Hematopoietic multipotent progenitor cell (in vitro differentiated cells): ENCODE data around the gene ARID5B. TPM values are rescaled to one million over a fixed set of nuclear protein-coding genes. Genes with fewer than 3 reads are reported as not detected.
"Not testable (repeated sequence)": the region's sequence is repeated elsewhere in the genome, so short reads cannot be mapped to it uniquely, and the experiment has no call there.

Experiments used
- DNase-seq, 3 donors: peaks; one replicate each; pipeline ENCODE4 v3.0.0-alpha.2; 2011 to 2015; ENCODE audit warnings: low read depth in 2 of 3, low spot score in 2 of 3
- total RNA-seq: library from RNA; depleted of rRNA; stranded (reverse); fragments of >200 nt; gene quantifications from one replicate; pipeline ENCODE4 v1.2.3, GENCODE V29; 2012

Gene ARID5B
- total RNA-seq, 1 donor = 11.3 TPM

DNA sequence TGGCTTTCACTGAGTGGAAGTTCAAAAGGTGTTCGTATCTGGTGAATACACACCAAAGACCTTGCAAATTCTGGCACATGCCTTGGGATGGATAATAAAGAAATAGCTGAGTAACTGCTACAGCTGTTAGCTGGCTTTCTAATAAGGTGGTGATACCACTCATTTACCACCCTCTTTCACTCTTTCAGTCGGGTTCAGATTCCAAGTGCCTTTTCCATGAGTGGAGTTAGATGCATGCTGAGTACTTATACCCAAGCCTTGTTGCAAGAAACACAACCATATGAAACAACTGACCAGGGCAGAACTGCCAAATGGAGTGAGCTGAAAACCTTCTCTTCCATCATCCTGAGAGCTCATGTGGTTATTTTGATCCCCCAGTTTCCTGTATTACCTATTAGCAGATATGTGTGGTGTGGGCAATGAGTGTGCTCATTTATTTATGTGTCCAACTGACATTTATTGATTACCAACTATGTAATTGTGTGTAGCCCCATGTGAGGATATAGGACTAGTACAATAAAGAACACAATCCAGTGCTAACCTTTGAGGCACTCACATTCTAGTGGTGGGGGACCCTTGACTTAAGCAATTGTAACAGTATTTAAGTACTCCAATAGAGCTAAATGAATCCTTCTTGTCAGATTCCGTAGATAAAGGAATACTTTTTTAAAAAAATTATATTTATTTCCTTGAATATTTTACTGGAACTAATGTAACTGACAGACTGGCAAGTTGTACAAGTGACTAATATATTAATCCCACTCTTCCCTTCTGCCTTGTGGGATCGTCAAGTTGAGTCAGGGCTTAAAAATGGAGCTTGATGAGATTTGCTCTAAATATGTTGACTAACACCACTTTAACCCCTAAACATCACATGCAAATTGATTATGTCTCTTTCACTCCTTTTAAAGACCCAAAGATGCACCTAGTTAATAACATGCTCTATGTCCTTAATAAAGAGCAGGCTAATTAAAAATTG, 124.7 kb downstream of the ARID5B start:
- no peak for DNase-seq

DNA sequence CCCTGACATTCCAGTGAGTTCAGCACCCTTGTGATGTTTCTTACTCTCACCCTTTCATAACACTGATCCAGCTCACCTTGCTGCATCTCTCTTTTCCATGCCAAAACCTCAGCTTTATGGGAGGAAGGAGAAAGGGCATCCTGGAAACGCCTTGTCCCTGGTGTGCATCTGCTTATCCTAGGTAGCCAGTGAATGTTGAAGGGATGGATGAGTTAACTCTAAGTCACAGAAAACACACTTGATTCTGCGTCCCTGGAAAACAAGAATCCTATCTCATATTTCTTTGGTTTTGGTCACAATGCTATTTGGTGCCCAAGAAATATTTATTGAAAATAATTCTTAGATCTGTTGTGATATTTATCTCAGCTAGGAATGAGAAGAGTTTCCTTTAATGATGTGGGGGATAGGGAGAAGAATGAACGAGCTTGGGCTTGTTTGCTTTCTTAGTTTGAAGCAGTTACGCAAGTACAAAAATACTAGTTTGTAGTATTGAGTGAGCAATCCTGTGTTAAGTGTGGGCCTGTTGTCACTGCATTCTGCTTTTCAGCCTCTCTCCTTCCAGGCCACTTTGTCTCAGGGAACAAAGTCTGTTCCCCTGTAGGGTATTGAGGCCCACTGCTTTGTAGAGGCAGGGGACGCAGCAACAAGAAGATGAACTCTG, 126.5 kb downstream of the ARID5B start:
- DNase-seq = no peak

DNA sequence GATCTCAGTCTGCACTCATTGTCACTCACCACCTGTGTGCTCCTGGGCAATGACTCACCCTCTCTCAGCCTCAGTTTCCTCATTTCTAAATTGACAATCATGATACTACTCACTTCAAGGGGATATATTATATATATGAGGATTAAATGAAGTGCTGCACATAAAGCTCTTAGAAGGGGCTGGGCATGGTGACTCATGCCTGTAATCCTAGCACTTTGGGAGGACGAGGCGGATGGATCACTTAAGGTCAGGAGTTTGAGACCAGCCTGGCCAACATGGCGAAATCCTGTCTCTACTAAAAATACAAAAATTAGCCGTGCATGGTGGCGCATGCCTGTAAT, 127.0 kb downstream of the ARID5B start:
- DNase-seq = not testable (repeated sequence)

DNA sequence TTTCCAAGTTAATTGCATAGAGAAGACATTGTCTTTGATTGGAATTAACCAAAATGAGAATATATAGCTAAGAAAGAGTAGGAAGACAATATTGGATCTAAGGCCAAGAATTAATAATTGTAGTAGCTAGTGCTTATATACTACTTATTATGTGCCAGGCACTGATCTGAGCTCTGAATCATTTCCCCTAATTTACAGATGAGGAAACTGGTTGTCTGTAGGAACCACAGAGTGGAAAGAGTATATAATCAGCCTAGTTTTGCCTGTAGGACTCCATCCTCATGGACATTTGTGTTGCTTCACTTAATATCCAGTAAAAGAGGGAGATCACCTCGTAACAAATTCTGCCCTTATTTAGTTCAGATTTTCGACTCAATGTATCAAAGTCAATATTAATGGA, 127.9 kb downstream of the ARID5B start:
- no peak for DNase-seq

DNA sequence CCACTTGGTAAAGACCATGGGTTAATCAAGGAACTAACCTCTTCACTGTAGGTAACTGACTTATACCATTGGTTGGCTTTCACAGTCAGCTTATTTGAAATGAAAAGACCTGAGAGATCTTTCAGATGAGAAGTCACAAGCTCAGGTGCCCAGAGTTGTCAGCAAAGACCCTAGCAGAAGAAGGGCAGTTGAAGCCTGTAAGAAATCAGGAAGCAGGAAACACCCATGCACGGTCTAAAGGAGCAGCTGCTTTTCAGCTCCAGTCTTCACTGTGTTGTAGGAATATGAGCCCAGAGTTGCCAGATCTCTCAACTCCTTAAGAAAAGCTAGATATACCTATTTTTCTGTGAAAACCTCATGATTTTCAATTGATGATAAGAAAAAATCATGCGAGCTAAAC, 130.0 kb downstream of the ARID5B start:
- no peak for DNase-seq

DNA sequence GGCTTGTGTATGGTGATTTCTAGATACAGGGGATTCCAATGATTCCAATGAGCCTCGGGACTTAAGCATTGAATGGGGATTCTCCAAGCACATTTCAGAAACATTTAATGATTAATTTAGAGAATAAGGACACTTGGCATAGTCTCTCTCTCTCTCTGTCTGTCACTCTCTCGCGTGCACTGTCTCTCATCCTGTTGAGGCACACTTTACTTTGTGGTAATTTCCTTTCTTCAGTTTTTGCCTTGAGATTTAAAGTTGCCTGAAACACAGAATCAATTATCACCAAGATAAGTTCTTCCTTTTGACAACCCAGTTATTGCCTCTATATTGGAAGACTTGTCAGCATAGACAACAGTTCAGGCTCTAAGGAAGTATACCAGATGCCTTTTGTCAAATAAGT, 131.6 kb downstream of the ARID5B start:
- DNase-seq = no peak

DNA sequence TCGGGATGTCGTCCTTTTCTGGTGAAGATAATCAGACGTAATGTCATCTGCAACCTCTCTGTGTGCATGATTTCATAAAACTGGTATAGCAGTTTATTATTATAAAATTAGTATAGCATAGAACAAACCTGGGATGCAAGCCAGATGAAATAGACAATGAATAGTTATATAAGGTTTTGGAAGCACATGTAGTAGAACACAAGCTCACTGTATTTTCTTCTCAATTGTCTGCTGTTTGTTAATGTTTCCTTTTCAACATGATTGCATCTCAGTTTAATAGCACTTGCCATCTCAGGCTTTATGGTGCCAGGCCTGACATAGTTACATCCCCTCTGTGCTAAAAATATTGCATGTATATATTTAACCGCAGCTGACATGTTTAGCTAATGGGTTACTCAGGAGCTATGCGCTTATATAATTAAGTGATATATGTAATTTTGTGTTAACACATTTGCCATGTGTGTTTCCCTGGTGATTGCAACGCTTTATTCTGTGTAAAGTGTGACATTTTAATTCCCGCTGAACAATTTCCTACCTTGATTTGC, 132.7 kb downstream of the ARID5B start:
- DNase-seq = no peak

DNA sequence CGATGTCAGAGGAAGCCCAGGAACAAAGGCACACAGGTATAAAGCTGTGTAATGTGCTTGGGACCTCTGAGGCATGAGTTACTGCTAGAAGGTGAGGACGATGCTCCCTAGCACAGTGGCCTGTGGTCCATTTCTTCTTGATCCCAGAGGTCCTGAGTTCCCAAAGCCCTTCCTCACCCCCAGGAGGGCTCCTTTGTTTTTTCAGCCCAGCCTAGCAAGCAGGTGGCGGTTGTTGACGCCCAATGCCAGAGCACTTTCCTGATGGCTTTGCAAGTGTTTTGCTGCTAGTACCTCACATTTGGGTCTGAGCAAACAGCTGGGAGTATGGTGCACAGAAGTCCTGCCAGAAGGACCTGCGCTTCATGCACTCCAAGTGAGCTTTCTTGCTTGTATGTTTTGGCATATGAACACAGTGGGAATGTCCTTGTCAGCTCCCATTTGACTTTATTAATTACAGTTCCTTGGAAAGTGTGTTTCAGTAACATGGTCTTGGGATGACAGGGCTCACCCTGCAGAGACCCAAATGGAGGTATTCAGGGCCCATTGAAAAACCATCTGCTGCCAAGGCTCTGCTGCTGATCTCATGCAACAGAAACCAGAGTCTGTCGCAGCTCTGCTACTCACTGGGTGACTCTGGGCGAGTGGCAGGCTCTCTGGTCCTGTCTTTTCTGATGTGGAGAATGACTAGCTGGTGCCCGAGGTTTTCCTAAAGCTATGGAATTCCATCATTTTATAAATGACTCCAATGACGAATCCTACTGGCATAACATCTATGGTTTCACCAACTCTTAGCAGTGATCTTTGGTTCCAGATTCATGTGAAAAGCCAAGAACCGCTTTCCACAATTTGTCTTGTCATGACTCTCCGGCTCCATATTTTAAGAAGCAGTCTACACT, 134.9 kb downstream of the ARID5B start:
- no peak for DNase-seq

DNA sequence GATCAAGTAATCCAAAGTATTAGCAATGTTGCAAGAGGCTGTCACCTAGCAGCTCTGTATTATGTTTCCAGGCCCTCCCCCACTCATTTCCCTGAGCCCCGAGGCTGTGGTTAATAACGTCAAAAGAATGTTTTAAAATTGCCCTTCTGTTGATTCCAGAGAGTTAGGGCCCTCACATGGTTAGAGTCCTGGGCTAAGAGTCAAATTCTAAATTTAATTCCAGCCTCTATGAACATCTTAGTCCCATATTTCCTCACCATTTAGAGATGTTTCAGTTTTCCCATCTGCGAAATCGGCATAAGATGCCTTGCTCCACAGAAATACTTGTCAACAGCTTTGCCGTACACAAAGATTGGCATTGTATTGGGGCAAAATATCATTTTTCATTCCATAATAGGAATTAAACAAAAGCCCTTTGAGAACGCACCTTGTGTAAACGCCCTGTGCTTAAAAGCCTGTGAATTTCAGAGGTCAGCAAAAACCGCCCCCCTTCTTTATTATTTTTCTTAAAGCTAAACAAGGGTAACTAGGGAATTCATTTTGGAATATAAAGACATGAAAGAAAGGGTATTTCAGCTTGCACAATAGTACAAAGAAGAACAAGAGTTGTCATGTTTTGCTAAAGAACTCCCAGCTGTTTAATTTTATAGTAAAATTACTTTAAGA, 135.8 kb downstream of the ARID5B start:
- DNase-seq = peak in 1 of 3 donors; percentile 43

DNA sequence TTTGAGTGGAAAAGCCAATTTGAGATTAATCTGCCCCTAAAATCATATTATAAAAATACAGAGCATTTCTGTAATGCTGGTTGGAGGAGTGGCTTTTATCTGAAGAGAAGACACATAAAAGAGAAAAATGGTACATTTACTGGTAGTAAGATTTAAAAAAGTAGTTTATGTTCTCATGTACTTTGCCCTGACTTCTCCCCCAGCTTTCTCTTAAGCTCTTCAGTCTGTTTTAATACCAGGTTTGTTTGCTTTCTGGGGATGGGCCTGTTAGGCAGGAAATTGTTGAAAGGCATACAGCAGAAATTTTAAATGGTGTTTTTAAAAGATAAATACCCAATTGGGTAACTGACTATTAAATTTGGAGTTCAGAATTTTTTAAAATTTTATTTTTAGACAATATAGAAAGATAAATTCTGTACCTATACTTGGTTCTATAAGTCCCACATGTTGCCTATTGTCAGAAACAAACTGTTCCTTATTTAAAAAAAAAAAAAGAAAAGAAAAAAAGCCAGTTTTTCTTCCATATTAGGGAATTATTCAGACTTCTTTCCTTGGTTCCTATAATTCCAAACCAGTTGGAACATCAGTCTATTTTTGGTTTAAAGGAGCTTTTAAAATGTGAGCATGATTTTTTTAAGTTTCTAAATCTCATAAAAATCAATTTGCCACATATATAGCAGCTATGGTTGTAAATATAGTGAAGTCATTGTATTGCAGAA, 136.6 kb downstream of the ARID5B start:
- DNase-seq = no peak

DNA sequence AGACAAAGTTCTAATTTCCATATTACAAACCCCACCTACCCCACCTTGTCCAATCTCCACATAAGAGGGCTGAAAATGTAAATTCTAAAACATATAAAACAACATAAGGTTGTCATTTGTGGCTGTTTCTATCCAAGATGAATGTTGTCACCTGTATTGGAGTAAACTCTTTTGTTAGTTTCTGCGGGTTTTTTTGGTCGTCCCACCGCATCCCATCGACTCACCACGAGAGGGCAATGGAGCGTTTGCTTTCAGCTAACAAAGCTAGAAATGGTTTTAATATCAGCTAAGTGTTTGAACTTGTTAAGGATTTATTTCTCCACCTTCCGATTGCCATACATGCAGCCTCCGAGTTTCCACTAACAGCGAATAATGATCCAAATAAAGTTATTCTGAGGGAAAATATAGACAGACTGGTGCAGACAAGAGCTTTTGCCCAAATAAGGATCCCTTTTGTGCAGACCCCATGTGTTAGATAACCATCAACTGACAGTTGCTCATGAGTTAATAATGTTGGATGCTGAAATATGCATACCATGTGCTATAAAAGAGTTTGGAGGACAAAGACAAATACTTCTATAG, 137.2 kb downstream of the ARID5B start:
- peak; percentile 48 to 85 (median 71) for DNase-seq

DNA sequence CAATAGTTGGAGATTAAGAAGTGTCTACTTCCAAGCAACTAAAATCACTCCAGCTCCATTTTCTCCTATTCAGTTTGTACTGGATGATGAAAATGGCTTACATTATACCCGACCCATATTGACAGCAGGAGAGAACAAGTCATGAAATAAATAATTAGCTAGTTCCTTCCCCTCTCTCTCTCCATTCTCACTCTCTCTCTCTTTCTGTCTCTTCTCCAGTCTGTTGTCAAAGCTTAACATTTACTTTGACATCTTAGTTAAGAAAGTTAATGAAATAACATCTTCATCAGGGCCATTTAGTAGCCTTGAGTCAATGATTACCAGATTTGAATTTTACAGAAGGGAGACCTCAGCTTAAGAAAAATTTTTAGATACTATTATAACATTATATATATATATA, 138.5 kb downstream of the ARID5B start:
- no peak for DNase-seq

DNA sequence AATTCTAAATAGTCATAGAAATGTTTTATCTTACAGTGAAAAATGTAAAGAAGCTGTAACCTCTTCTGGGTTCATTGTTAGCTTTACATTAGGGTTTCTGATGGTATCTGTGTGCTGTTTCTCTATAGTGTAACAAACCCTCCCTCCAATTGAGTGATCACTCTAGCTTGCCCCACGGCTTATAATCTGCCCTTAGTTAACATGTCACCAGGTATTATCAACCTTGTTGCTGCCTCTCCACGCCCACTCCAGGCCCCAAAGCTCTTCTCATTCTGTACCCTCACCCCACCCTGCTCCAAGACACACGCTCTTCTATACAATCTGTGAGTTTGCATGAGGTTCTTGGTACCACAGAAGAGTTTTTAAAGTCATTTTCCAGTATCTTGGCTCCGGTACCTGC, 139.4 kb downstream of the ARID5B start:
- no peak for DNase-seq

DNA sequence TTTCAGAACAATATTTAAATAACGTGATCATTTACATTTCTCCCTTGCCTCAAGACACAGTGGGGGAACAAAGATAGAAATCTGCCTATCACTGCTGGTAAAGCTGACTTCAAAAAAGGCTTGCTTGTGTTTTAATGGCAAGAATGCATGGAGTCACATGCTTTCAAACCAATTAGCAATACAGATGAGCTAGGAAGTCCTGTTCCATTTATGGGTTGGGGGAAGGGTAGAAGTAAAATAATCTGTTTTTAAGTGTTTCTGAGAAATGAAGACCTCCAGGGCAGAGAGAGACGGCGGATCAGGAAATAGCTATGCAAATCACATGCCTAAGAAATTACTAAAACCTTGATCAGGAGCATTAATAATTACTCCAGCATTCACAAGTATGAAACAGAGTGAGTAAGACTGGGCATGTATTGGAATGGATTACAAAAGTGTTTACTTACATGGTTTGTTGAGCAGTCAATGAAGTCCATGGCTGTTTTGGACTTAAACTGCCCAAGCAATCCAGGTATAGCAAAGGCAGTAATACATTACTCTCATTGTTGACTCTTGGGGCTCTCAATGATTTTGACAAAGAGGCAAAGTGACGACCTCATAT, 142.0 kb downstream of the ARID5B start:
- DNase-seq = no peak

DNA sequence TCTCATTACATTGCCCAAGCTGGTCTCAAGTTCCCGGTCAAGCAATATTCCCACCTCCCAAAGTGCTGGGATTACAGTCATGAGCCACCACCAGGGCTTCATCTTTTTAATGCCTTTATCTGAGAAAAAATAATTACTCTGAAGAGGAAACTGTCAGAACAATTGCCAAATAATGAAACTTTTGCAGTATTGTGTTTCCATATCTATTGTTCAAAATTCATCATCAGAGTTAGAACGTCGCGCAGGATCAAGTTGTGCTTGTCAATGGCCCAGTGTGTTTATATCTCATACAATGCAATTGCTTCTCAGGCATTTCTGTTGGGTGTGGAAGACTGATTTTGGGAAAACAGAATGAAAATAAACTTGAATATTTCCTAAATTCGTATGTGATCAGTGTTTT, 143.1 kb downstream of the ARID5B start:
- DNase-seq = no peak

DNA sequence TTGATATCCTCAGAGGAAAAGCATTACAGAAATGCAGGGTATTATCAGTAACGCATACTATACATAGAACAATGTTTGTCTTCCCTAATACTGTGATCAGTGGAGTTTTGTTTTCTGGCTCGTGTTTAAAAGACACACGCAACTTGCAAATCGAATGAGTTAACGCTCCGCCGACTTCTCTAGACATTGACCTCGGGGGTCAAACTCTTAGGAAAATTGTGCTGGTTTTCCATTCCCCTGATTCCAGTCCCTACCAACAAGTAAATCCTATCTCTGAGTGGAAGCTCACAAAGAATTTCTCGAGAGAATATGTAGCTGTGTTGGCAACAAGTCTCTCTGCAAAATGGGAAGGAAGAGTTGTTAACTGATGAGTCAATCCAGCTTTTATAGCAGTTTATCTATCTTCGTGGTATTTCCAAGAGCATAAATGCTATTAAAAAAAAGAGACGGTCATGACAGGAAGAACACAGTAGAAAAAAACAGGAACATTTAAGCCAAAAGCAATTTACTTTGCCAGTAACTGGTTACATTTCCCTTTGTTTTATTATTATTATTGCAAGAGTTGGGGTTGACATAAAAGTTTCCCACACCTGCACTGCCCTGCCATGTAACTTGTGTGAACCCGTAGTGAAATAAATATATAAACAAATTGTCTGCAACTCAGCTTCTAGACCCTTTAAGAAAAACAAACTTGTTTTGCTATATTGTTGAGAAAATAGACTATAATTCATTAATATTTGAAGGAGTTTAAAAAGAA, 144.4 kb downstream of the ARID5B start:
- peak in 1 of 3 donors; percentile 15 for DNase-seq

DNA sequence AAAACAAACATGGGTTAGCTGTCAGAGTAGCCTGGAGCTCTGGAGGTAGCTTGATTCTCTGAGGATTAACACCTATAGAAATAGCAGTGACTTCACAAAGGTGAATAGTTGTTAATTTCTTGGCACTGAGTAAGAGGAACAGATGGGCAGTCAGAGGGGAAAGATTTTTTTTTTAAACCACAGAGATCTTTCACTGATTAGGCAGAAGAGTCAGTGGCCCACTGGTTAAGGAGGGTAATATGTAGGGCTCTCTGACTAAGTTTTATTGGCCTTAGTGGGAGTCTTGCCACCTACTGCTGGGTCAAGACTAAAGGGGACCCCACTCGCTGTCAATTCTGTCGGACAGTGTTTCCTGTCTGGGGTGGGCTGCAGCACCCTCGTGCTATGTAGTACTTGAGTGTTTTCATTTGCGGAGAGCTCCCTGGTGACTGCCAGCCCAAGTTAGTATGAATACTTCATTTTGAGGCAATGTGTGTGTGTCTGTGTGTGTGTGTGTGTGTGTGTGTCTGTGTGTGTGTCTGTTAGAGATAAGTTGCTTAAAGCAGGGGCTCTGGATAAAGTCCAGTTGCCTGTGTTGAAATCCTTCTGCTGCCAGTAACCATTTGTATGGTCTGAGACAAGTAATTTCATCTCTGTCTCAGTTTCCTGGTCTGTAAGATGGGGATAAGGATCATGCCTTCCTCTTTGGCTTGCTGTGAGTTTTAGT, 145.2 kb downstream of the ARID5B start:
- peak in 2 of 3 donors; percentile 43 to 72 for DNase-seq
